DOHH2 (cell line): ENCODE results near the gene SCGB1C1.
"Not testable (repeated sequence)": the region's sequence is repeated elsewhere in the genome, so short reads cannot be mapped to it uniquely, and the experiment has no call there.

ENCODE experiments used
- H3F3A ChIP-seq: fragments of 200-600 bp; sonication (generic), shearing (Covaris generic); 2 replicates; pipeline ENCODE4 v1.6.0; 2016; ENCODE audit warnings: antibody characterized with exemption, mild to moderate bottlenecking; ENCODE audit not compliant: control insufficient read depth, insufficient read depth
- H3K27ac ChIP-seq: fragments of 200-600 bp; sonication (generic); 2 replicates; pipeline ENCODE4 v1.5.1; 2014; ENCODE audit warnings: low read depth, mild to moderate bottlenecking, low read length, moderate library complexity
- H3K27me3 ChIP-seq: fragments of 200-600 bp; sonication (generic); 2 replicates; pipeline ENCODE4 v1.6.1; 2014; ENCODE audit warnings: mild to moderate bottlenecking, low read length, mixed read lengths; ENCODE audit not compliant: control insufficient read depth
- H3K36me3 ChIP-seq: fragments of 200-600 bp; sonication (generic); 2 replicates; pipeline ENCODE4 v1.6.1; 2014; ENCODE audit warnings: mild to moderate bottlenecking, low read length, moderate library complexity, mixed read lengths; ENCODE audit not compliant: control insufficient read depth
- H3K4me1 ChIP-seq: fragments of 200-600 bp; sonication (generic); 2 replicates; pipeline ENCODE4 v1.6.1; 2014; ENCODE audit warnings: mild to moderate bottlenecking, low read length, mixed read lengths; ENCODE audit not compliant: control insufficient read depth
- H3K4me2 ChIP-seq: fragments of 200-600 bp; sonication (generic); 2 replicates; pipeline ENCODE4 v1.6.0; 2014; ENCODE audit warnings: mild to moderate bottlenecking, low read length, moderate library complexity
- H3K4me3 ChIP-seq: fragments of 200-600 bp; sonication (generic); 2 replicates; pipeline ENCODE4 v1.5.1; 2014; ENCODE audit warnings: mild to moderate bottlenecking, low read length, mixed read lengths
- H3K79me2 ChIP-seq: fragments of 200-600 bp; sonication (generic); 2 replicates; pipeline ENCODE4 v1.6.1; 2014; ENCODE audit warnings: mild to moderate bottlenecking, low read length, mixed read lengths; ENCODE audit not compliant: control insufficient read depth
- H3K9me2 ChIP-seq: fragments of 200-600 bp; sonication (generic); replicated peaks from 2 replicates; pipeline ENCODE4 v1.6.1; 2014; ENCODE audit warnings: mild to moderate bottlenecking, low read length, mixed read lengths; ENCODE audit not compliant: control insufficient read depth
- H3K9me3 ChIP-seq: fragments of 200-600 bp; sonication (generic); 2 replicates; pipeline ENCODE4 v1.6.1; 2014; ENCODE audit warnings: antibody characterized with exemption, low read length, mixed read lengths; ENCODE audit not compliant: control insufficient read depth, insufficient read depth
- H4K20me1 ChIP-seq: fragments of 200-600 bp; sonication (generic); 2 replicates; pipeline ENCODE4 v1.6.0; 2014; ENCODE audit warnings: low read depth, mild to moderate bottlenecking, antibody characterized with exemption, low read length, moderate library complexity; ENCODE audit not compliant: control insufficient read depth, insufficient read depth
- CTCF ChIP-seq: fragments of 200-600 bp; sonication (generic); IDR thresholded peaks from one replicate; pipeline ENCODE4 v1.5.1; 2014; ENCODE audit warnings: antibody characterized with exemption, mild to moderate bottlenecking, low read depth, low read length; ENCODE audit not compliant: poor library complexity, severe bottlenecking

Gene SCGB1C1

GRCh38 chr11:192674-193128 is at the start of gene SCGB1C1:
TSS of gene SCGB1C1 (plus strand) at chr11:193078. CDS start at chr11:193100, 22 bp downstream.
- H3K9me3 ChIP-seq, H3K9me2 ChIP-seq, H3K27me3 ChIP-seq, H3K4me1 ChIP-seq, H3K27ac ChIP-seq, H3K79me2 ChIP-seq, H3K4me2 ChIP-seq, H4K20me1 ChIP-seq, H3F3A ChIP-seq, H3K4me3 ChIP-seq, H3K36me3 ChIP-seq: not testable (repeated sequence)

- not testable (repeated sequence) for H3K9me3 ChIP-seq, H3K9me2 ChIP-seq, H3K36me3 ChIP-seq, H4K20me1 ChIP-seq, H3K79me2 ChIP-seq, H3K27ac ChIP-seq, H3K4me3 ChIP-seq, H3K4me1 ChIP-seq, H3K4me2 ChIP-seq, H3K27me3 ChIP-seq, H3F3A ChIP-seq
- peak; percentile 29 for TF ChIP-seq CTCF
These were observed 12.6 kb upstream of the SCGB1C1 start for GRCh38 chr11:180242-180641.

GRCh38 chr11:189200-189783 is 3.6 kb upstream of the SCGB1C1 start:
- not testable (repeated sequence) for H3K4me3 ChIP-seq, H3F3A ChIP-seq, H3K27ac ChIP-seq, H3K4me2 ChIP-seq, H3K4me1 ChIP-seq, H3K27me3 ChIP-seq, H3K9me3 ChIP-seq, H3K79me2 ChIP-seq, H4K20me1 ChIP-seq, H3K9me2 ChIP-seq, H3K36me3 ChIP-seq
- peak; percentile 10 for TF ChIP-seq CTCF

- H3K27me3 ChIP-seq, result not testable (repeated sequence)
These were observed 3.0 kb upstream of the SCGB1C1 start for GRCh38 chr11:189843-190311.

GRCh38 chr11:190546-190945 is 2.3 kb upstream of the SCGB1C1 start:
- H4K20me1 ChIP-seq, H3K27ac ChIP-seq, H3K9me2 ChIP-seq, H3K79me2 ChIP-seq, H3K4me1 ChIP-seq, H3K36me3 ChIP-seq, H3K4me3 ChIP-seq, H3K27me3 ChIP-seq, H3K4me2 ChIP-seq, H3K9me3 ChIP-seq, H3F3A ChIP-seq: not testable (repeated sequence)

More at GRCh38 chr11:189843-190311, 3.0 kb upstream of the SCGB1C1 start:
- TF ChIP-seq CTCF, result peak; percentile 19
- H3K4me3 ChIP-seq, H3K9me2 ChIP-seq, H3K27ac ChIP-seq, H3K79me2 ChIP-seq, H3F3A ChIP-seq, H3K9me3 ChIP-seq, H3K4me2 ChIP-seq, H3K4me1 ChIP-seq, H3K36me3 ChIP-seq, H4K20me1 ChIP-seq: not testable (repeated sequence)
